GM12891 (cell line): Measurements from ENCODE around the gene EFCAB14.

Source experiments
- PAX5 ChIP-seq: IDR thresholded peaks from 2 replicates; pipeline ENCODE4 v1.6.1; 2011; ENCODE audit warnings: low read length, moderate library complexity, mild to moderate bottlenecking; ENCODE audit not compliant: insufficient read depth, severe bottlenecking
- POLR2A ChIP-seq: IDR thresholded peaks from 2 replicates; pipeline ENCODE4 v1.6.1; 2011; ENCODE audit warnings: low read depth, low read length, control low read depth
- POLR2AphosphoS5 ChIP-seq: IDR thresholded peaks from 2 replicates; pipeline ENCODE4 v1.6.1; 2011; ENCODE audit warnings: low read depth, low read length, control low read depth
- POU2F2 ChIP-seq: IDR thresholded peaks from 2 replicates; pipeline ENCODE4 v1.6.1; 2011; ENCODE audit warnings: low read depth, mild to moderate bottlenecking, control low read depth, low read length, moderate library complexity
- SPI1 ChIP-seq: IDR thresholded peaks from 2 replicates; pipeline ENCODE4 v1.6.1; 2011; ENCODE audit warnings: low read depth, low read length, control low read depth
- TAF1 ChIP-seq: IDR thresholded peaks from 2 replicates; pipeline ENCODE4 v1.6.1; 2011; ENCODE audit warnings: low read depth, low read length, control low read depth

DNA sequence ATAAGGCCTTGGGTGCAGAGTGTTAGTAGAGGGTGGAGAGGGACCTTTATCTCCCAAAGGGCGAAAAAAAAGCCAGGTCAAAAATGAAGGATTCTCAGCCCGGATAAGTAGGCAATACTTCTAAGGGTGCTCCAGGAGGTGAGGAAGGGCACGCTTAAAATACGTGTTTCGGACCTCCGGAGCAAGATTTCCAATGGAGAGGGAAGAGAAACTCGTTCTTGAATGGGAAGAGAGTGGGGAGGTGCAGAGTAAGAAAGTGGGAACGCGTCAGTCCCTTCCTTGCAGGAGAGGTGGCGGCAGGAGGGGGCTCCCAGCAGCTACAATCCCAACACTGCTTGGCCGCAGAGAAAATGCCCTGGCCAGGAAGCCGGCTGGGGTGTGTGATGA, 581 bp downstream of the EFCAB14 start:
- TF ChIP-seq POLR2A (no peak), POLR2AphosphoS5 (no peak), SPI1 (no peak), TAF1 (0 out of 2 replicates have a peak, but pooled peaks have one; percentile 17), POU2F2 (no peak), PAX5 (no peak)
